SH-SY5Y (cell line): ENCODE data around the gene MYO10.

ENCODE experiments used
- GATA2 ChIP-seq: IDR thresholded peaks from 2 replicates; pipeline ENCODE4 v1.6.1; 2011; ENCODE audit warnings: mild to moderate bottlenecking, low read depth, low read length
- GATA3 ChIP-seq: IDR thresholded peaks from 2 replicates; pipeline ENCODE4 v1.6.1; 2011; ENCODE audit warnings: low read depth, mild to moderate bottlenecking, low read length, moderate library complexity

MYO10 gene

DNA sequence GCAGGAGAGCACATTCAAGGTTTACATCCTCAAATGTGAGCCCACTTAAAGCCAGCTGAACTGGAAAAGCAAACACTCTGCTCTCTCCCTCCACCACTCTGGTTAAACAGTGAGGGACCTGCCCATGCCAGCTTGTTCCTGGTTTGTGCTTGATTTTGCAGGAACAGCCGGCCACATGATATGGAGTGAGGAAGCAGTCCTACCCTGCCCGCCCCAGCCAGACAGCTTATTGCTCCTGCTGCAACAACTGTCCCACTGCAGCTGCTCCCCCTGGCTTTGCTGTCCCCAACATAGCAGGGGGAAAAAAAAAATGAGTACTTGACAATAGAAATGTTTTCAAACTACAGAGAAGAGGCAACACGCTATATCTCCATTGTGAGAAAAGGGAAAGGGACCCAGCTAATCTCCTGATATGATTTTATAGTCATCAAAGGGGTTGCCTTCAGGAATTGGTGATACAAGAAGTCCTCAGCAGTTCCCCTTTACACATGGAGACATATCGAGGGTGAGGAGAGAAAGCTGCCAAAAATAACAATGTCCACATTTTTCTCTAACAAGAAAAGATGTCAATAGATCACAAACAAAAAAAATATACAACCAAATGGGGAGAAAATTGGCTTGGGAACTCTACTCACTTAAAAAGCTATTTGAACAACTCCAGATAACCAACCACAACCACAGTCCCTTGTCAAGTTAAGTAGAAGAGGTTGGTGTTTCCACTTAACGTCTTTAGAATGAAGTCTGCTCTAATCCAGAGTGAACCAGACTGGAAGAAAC lies 4.6 kb downstream of the MYO10 start:
- TF ChIP-seq GATA2 (no peak), GATA3 (no peak)

DNA sequence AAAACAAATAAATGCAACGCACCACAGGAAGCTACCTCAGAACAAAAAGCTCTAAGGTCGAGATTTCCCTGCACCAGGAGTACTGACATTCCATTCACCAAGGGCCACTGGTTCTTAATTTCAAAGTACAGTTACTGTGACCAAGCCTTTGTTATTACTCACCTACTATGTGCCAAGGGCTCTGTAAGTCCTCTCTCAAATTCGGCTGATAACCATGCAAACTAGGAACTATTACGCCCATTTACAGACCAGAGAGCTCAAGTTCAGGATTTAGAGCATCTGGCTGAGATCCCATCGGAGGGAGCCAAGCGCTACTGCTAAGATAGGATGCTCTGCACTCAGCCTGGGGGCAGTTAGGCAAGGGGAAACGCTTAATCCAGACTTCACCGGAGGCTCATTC lies 5.6 kb downstream of the MYO10 start:
- TF ChIP-seq GATA3 = no peak
- TF ChIP-seq GATA2 = no peak

DNA sequence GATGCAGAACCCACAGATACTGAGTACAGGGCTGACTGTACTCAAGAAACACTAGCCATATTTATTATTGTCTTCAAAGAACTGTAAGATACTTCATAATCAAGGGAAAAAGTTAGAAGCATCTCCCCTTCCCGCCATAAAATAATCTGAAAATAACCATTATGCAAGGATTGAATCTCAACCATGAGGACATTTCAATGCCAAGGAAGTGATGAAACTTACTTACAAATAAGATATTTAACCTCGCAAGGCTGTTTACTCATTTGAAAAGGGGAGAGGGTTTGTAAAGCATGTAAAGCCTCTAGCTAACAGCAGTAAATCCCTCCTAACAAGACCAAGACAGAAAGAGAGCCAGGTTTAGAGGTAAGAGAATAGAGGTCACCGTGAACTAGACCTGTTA lies 6.3 kb downstream of the MYO10 start:
- TF ChIP-seq GATA3 (no peak), GATA2 (no peak)

DNA sequence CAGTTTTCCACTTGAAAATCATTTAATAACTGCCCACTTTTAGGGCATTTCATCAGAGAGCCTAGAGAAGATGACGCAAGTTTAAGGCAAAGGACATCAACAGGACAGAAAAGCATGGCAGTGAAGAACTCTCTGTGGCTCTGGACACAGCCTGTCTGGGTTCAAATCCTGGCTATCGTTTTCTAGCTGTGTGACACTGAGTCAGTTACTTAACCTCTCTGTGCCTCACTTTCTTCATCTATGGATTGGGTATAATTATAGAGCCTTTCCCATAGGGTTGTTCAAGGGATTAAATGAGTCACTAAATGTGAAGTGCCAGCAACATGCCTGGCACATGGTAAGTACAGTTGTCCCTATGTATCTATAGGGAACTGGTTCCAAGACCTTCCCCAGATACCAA lies 6.7 kb downstream of the MYO10 start:
- no peak for TF ChIP-seq GATA3
- TF ChIP-seq GATA2 = no peak

DNA sequence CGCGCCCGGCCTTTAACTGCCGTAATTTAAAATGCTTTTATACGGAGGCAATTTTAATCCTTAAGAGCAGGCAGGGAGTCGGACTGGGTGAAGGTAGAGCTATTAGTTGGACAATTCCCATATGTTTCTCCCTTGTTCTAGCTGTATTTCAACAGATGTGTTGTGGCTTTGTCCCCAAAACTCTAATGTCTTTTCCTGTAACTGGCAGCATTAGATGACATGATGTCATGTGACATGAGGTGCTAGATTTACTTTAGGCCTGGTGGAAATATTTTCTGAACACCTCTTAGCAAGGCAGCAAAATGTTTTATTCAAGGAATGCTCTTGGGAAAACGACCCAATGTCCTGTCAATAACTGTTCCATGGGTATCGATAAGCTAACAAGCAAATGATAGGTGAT lies 8.5 kb downstream of the MYO10 start:
- TF ChIP-seq GATA2 (no peak), GATA3 (no peak)

DNA sequence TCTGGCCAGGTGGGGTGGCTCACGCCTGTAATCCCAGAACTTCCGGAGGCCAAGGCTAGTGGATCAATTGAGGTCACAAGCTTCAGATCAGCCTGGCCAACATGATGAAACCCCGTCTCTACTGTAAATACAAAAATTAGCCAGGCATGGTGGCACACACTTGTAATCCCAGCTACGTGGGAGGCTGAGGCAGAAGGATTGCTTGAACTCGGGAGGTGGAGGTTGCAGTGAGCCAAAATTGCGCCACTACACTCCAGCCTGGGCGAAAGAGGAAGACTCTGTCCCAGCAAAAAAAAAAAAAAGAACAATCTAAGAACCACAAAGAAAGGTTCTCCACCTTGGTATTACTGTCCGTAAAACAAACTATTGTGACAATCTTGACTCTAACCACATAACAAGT lies 9.7 kb downstream of the MYO10 start:
- no peak for TF ChIP-seq GATA3
- no peak for TF ChIP-seq GATA2

DNA sequence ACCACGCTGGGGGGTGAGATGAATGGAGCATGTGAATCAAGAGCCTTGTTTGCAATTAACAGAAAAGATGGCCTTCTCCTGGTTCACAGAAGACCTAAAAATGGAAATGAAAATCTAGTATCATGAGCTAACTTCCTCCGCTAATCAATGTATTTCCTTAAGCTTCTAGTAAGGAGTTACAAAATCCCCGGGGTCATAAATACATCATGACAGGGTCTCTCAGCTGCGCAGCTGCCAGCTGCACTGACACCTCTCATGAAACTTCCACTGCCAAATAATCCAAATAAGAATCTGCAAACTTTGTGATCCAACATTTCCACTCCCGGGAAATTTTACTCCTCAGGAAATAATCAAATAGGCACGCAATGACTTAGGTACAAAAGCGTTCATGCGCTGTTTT lies 11.9 kb downstream of the MYO10 start:
- no peak for TF ChIP-seq GATA2
- TF ChIP-seq GATA3 = no peak

DNA sequence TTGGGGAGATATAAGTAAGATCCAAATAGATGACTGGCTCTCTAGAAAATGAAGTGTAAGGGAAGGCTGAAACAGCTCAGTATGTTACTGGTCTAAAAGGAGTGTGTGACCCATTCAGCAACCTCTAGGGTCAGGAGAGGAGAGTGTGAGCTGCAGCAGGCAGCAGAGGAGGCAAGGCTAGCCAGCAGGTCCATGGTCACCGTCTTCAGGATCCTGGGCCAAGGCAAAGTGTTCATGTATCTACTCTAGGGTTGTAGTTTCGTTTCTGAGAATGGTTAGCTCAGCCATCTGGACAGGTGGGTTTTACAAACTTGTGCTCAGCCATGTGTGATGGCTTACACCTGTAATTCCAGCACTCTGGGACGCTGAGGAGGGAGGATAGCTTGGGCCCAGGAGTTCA lies 13.7 kb downstream of the MYO10 start:
- TF ChIP-seq GATA2 (no peak), GATA3 (no peak)

DNA sequence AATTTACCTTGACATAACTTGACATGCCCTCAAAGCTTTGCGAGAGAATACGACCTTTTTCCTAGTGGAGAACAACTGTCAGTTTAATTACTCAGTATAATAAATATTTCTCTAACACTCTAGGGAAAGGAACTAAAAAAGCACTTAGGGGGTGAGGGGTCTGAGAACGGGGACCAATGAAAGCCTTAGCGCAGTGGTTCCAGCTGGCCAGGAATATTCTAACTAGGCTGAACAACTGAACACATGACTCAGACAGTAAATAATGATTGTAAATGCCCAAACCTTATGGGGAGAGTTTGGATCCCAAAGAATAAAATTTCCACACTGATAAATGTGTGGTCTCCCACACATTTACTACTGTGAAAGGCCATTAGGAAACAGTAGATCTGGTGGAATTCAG lies 14.9 kb downstream of the MYO10 start:
- TF ChIP-seq GATA3 (no peak), GATA2 (no peak)

DNA sequence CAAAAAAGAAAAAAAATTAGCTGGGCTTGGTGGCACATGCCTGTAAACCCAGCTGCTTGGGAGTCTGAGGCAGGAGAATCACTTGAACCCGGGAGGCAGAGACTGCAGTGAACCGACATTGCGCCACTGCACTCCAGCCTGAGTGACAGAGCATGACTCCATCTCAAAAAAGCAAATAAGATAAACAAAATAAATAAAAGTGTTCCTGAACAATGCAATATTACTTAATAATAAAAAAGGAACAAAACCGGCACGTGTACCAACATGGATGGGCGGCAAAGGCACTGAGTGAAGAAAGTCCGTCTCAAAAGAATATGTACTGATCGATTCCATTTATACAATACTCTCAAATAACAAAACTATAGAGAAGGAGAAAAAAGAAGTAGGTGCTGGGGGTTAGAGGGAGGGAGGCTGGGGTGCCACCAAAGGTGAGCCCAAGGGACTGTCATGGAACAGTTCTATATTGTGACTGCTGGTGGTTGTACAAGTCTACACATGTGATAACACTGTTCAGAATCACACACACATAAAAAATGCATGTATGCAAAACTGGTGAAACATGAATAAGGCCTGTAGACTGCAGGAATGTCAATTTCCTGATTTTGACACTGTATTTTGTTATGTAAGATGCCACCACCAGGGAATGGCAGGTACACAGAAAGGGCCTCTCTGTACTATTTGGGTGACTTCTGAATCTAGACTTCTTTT lies 15.8 kb downstream of the MYO10 start:
- no peak for TF ChIP-seq GATA3
- TF ChIP-seq GATA2 = no peak

DNA sequence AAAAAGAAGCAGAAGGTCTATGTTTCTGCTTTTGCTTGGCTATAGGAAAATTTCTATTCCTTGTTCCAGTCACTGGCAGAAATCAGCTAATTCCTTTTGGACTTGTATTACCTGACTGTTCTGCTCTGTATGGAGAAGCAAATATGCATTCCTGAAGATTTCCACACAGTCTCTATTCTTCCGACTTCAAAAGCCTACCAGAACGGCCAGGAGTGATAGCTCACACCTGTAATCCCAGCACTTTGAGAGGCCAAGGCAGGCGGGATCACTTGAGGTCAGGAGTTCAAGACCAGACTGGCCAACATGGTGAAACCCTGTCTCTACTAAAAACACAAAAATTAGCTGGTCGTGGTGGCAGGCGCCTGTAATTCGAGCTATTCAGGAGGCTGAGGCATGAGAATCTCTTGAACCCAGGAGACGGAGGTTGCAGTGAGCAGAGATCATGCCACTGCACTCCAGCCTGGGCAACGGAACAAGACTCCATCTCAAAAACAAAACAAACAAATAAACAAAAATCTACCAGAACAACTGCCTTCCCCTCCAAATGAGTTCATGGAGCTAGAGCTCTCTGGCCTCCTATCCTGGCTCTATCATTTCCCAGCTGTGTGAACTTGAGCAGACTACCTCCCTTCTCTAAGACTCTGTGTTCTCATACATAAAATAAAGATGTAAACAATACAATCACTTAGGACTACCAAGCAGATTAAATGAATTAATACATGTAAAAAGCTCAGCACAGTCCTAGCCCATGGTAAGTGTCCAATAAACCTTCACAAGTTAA lies 17.0 kb downstream of the MYO10 start:
- TF ChIP-seq GATA3 (no peak), GATA2 (no peak)

DNA sequence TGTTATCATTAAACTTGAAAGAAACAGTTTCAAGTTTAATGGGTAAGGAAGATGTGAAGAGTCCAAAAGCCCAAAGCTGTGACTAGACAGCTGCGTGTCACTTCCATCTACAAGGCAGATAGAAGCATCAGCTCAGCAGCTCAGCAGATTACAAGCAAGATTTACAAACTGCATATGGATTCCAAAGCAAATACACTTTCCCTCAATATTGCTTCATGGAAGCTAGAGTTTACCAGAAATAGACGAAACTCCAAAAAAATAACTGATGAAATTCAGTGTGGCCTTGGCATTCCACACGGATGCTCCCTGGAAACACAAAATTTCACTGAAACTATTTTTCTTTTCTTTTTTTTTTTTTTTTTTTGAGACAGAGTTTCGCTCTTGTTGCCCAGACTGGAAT lies 17.9 kb downstream of the MYO10 start:
- TF ChIP-seq GATA2 = no peak
- no peak for TF ChIP-seq GATA3

DNA sequence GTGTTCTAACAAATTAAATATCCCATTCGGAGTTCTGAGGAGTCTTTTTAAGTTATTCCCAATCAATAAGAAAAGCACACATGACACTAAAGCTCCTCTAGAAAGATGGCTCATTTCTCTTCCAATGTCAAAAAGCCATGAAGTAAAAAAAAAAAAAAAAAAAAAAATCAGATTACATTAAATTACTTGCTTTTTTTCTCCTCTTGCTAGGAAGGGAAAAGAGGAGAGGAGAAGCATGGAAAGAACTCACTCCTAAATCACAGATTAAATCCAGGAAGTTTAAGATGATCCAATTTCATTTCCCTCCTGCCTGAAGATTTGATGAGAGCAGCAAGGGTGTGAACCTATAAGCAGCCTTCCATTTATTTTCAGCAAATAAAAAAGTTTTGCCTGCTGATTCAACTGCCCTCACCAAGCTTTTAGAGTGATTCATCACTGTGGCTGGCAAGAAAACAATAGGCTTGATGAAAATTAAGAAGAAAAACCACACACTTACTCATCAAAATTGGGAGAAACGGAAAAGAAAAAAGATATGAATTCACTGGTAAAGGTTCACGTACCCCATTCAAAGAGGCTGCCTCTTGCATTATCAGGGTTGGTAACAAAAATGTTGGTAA lies 19.7 kb downstream of the MYO10 start:
- TF ChIP-seq GATA2 = no peak
- no peak for TF ChIP-seq GATA3

DNA sequence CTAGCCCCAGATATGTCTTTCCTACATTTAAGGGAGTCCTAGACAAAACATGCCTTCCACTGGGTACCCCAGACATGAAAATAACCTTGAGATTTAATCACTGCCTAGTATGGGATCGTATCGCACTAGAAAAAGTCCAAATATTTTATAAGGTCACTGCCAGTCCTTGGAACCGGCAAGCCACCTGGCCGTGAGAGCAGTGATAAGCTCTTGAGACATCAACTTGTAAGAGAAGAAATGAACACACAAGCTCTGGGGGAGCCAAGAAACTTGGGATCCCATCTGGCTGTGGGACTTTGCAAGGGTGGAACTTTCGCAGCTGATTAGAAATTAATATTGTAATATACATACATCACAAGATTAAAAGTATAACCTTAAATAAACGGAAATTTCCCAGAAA lies 21.5 kb downstream of the MYO10 start:
- no peak for TF ChIP-seq GATA2
- no peak for TF ChIP-seq GATA3

DNA sequence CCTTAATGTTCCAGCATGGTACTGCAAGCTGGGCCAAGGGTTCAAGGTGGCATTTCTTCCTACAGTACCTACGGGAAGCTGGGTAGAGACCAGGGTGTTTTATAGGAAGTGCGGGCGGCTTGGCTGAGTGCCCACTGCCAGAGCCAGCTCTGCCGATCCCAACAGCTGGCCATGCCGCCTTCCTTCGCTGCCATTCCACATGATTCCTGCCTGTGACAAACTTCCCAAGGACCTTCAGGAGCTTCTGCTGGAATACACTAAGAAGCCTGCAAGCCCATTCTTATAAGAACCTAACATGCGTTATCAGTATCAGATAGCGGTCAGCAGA lies 22.0 kb downstream of the MYO10 start:
- TF ChIP-seq GATA3 (no peak), GATA2 (no peak)
